DMS 273 (cell line): ENCODE results near the gene EXD3.
A peak's percentile ranks its signal among the peaks of the same experiment; 100 is the strongest.
"Not testable (repeated sequence)": the region's sequence is repeated elsewhere in the genome, so short reads cannot be mapped to it uniquely, and the experiment has no call there.

ENCODE experiments used
- DNase-seq: peaks from one replicate; lab custom pipeline; 2025; ENCODE audit not compliant: unreplicated experiment; lab: John Stamatoyannopoulos, UW

The EXD3 gene

DNA sequence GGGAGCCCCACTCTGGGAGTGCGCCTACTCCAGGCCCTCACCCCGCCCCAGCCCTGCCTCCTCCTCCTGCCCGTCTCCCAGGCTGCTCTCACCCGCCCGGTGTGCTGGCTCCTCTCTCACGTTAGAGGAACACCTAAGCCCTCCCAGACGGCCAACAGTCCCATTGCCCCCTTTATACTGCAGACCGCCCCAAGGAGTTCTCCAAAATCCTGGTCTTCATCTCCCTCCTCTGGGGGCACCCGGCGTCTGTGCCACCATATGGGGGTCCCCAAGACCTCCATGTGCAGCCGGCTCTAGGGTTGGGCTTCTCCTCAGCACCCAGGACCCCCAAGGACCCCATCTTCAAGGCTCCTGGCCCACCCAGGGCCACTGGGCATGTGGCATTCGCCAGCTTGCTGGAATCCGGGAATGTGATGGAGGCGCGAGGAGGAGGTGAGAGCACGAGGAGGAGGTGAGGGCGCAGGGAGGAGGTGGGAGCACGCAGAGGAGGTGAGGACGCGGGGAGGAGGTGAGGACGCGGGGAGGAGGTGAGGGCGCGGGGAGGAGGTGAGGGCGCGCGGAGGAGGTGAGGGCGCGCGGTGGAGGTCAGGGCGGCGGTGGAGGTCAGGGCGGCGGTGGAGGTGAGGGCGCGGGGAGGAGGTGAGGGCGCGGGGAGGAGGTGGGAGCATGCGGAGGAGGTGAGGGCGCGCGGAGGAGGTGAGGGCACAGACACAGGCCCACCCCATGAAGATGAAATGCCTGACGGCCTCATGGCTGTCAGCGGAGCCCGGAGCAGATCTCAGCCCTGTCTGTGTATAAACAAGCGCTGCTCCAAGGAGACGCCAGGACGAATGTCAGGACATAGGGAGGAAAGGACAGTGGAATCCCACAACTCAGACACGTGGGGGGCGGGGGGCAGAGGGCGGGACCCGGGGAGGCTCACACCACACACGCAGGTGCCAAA lies 41.2 kb downstream of the EXD3 start:
- no peak for DNase-seq

DNA sequence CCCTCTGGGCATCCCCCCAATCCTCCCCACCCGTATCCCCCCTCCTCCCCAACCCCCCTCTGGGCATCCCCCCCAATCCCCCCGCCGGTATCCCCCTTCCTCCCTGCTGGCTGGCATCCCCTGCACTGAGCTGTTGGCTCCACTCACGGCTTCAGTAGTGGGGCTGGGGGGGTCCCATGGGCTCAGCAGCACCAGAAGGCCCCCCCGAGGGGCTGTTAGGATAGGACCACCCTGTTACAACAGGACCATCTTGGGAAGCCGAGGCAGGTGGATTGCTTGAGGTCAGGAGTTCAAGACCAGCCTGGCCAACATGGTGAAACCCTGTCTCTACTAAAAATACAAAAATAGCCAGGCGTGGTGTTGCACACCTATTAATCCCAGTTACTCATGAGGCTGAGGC lies 42.4 kb downstream of the EXD3 start:
- DNase-seq = no peak

DNA sequence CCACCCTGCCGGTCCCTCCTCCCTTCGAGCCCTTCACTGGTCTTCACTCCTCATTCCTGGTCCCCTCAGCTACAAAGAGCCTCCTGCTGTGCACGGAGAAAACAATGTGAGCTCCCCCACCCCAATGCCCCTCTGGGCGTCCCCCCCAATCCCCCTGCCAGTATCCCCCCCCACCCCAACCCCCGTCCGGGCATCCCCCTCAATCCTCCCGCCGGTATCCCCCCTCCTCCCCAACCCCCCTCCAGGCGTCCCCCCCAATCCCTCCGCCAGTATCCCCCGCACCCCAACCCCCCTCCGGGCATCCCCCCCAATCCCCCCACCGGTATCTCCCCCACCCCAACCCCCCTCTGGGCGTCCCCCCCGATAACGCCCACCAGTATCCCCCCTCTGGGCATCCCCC lies 42.8 kb downstream of the EXD3 start:
- no peak for DNase-seq

DNA sequence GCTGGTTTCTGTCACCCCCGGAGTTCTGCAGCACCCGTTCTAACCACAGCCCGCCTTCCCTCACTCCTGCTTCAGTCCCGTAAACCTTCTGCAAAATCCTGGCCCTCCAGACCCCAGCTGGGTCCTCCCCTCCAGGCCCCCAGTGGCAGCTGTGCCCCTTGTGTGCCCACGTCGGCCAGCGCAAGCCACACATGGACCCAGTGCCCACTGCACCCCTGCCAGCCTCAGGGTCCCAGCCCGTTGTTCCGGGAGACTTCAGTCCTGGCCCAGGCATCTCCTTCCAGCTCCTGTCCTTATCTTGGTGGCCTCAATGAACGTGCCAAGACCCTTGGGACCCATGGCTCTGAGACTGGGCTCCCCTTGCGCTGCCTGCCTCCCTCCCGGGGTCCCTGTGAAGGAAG lies 43.2 kb downstream of the EXD3 start:
- DNase-seq = no peak

DNA sequence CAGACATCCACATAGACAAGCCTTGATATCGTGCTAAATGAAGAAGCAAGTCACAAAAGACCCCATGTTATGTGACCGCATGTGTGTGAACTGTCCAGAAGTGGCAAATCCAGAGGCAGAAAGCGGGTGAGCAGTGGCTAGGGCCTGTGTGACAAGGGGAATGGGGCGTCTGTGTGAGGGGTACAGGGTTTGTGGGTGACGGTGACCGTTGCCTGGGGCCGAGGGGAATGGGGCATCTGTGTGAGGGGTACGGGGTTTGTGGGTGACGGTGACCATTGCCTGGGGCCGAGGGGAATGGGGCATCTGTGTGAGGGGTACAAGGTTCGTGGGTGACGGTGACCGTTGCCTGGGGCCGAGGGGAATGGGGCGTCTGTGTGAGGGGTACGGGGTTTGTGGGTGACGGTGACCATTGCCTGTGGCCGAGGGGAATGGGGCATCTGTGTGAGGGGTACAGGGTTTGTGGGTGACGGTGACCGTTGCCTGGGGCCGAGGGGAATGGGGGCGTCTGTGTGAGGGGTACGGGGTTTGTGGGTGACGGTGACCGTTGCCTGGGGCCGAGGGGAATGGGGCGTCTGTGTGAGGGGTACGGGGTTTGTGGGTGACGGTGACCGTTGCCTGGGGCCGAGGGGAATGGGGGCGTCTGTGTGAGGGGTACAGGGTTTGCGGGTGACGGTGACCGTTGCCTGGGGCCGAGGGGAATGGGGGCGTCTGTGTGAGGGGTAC lies 44.1 kb downstream of the EXD3 start:
- not testable (repeated sequence) for DNase-seq

DNA sequence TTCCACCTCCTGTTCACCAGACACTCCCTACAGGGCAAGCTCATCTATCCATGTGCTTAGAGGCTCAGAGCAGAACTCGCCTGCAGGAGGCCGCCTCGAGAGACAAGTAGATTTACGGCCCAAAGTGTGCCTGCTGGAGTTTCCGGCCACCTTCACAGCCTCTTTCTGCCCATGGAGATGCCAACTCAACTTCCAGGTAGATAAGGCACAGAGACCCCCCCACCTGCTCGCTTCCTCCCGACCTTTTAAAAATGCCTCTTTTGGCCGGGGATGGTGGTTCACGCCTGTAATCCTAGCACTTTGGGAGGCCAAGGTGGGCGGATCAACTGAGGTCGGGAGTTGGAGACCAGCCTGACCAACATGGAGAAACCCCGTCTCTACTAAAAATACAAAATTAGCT lies 46.6 kb downstream of the EXD3 start:
- DNase-seq = no peak

DNA sequence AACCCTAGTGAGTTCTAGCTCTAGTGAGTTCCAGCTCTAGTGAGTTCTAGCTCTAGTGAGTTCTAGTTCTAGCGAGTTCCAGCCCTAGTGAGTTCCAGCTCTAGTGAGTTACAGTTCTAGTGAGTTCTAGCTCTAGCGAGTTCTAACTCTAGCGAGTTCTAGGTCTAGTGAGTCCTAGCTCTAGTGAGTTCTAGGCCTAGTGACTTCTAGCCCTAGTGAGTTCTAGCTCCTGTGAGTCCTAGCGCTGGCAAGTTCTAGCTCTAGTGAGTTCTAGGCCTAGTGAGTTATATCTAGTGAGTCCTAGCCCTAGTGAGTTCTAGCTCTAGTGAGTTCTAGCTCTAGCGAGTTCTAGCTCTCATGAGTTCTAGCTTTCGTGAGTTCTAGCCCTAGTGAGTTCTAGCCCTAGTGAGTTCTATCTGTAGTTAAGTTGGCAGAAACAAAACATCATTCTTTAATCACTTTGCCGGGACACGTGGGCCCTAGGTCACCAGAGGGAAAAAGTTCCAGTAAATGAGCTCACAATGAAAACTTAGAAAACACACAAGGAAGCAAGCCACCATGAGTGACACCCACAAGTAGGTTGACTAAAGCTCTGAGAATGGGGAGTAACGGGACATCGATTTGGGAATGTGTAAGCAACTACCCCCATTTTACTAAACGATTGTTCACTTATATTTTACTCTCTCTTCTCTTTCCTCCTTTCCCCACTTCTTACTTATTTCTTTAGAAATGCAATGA lies 47.5 kb downstream of the EXD3 start:
- DNase-seq = no peak

DNA sequence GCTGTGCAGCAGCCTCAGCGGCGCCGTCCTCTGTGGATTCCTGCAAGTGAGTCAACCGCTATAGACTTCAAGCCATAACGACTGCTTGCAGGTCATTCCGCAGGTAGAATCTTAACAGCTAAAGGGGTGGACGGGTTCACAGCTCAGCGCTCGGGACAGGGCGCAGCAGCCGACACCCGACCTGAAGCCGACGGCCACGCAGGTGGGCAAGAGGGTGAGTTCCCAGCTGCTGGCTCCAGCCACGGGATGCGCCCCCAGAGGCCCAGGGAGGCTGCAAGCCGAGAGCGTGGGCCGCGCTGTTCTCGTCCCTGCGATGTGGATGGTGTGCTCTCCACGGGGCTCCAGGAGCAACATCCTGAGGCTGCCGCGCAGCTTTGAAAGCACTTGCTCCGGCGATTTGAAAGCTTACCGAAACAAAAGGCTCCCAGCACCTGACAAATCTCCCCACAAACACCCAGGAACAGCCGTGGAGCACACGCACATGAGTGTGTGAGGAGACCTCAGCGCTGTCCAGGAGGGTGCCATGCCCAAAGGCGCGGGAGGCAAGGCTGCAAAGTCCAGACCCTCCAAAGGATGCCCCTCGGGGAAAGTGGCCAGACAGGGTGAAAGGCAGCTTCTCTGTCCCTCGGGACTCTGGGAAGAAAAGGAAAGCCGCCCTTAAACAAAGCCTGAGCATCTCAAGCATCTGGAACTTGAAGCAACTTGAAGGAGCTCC lies 48.7 kb downstream of the EXD3 start:
- DNase-seq = no peak

DNA sequence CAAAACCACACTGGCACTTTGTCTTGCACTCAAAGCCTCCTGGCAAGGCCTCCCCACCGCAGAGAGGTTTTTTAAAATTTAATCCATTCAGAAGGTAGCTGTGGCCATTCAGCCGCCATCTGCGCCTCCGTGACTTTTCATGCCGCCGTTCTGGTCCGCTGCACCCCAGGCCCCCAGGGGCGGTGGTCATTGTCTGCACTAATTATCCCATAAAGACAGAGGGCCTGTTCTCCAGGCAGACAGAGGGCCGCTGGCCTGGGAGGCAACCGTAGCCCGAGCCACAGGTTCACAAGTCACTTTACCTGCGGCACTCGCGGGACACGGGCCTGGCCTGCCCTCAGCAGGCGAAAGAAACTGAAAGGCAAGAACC lies 49.4 kb downstream of the EXD3 start:
- DNase-seq = no peak

DNA sequence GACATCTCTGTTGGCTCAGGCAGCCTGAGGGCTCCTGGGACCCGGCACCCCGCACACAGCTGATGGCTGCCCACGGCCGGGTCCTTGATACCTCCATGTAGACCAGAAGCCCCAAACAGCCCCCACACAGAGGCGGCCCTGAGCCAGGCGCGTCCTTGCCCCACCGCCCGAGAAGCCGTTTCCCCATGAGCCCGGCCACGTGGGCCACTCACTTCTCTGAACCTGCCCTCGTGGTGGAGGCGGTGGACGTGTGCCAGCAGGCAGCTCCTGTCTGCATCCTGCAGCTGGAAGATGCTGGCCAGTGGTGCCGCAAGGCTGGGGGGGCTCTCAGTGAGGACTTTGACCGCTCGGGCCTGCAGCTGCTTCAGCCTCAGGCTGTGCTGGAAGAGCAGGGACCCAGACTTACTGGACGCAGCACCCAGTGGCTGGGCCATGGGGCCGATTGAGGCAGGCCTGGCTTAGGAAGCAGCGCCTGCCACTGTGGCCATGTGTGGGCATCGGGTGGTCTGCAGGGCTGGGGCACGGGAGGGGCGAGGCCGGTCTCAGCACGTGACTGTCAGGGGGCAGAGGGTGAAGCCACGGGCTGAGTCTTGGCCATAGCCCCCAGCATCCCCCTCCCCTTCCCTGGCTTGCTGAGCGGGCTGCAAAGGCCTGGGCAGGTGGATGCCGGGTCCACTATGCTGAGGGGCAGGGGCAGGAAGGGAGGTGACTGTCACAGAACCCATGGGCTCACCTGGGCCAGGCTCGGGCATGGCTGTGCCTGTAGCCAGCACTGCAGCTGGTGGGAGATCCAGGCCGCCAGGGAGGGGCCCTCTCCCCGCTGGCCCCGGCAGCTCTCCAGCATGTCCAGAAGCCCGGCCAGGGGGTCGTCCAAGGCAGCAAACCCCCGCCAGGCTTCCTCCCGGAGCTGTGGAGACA lies 50.0 kb downstream of the EXD3 start:
- DNase-seq = no peak

DNA sequence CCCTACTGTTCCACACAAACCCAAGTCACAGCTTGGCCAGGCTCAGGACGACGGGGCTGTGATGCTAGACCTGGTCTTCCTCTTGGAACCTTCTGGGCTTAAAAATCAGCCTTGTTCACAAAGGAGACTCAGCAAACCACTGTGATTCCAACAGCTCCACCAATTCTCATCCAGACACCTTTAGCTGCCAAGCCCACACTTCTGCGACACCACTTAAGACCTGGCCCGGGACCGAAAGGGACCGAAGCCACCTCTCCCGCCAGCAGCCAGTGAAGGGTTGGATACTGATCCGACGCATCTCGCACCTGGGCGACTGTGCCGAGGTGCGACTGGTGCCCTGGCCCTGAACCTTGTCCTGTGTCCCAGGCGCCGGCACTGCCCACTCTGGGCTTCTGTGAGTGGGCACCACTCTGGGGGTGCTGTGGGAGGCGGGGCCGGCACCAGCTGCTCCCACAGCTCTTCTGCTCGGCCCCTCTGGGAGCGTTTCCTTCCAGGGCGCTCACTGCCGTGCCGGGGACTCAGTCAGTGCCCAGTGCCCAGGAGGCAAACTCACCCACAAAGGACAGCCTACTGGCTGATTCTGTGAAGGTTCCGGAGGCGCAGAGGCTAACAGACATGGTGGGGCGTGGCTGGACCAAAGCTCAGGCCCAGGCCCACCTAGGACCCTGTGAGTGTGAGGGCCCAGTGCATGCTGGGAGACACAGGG lies 50.9 kb downstream of the EXD3 start:
- no peak for DNase-seq

DNA sequence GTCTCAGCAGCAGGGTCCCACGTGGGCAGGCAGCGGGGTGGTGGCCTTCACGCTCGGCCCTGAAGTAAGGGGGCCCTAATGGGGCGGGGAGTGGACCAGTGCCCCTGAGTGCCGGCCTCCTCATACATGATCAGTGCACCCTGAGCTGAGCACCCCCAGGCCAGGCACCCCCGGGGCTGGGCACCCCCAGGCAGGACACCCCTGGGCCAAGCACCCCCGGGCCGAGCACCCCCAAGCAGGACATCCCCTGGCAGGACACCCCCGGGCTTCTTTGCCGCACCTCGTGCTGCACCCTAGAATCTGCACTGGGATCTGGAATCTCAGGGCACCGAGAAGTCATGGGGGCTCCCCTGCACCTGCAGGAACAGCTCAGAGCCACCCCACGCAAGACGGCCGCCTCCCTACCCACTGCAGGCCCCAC lies 51.4 kb downstream of the EXD3 start:
- no peak for DNase-seq

DNA sequence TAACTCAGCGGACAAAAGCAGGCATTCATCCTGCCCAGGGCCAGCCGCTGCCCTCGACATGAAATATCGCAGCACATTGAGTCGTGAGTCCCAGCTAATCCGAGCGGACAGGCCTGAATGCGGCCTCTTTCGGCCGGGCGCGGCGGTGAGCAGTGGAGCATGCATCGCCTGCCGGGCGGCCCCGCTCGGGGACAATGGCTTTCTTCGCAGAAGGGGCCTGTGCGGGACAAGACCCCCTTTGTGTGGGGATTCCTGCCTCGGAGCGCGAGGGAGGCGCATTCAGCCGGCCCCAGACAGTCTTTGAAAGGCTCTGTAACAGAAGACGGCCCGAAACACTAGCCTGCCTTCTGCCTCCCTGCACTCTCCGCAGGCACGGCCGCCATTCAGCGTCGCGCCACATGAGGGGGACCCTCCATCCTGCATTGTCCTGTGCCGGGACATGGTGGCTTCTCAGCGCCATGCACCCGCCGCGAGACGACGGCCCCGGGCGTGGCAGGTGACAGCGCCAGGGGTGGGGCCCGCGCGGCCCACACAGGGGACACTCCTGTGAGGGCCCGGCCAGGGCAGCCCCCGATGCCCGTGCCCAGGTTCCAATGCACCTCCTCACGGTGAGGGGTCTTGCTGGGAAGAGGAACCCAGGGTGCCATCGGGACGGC lies 52.0 kb downstream of the EXD3 start:
- no peak for DNase-seq

DNA sequence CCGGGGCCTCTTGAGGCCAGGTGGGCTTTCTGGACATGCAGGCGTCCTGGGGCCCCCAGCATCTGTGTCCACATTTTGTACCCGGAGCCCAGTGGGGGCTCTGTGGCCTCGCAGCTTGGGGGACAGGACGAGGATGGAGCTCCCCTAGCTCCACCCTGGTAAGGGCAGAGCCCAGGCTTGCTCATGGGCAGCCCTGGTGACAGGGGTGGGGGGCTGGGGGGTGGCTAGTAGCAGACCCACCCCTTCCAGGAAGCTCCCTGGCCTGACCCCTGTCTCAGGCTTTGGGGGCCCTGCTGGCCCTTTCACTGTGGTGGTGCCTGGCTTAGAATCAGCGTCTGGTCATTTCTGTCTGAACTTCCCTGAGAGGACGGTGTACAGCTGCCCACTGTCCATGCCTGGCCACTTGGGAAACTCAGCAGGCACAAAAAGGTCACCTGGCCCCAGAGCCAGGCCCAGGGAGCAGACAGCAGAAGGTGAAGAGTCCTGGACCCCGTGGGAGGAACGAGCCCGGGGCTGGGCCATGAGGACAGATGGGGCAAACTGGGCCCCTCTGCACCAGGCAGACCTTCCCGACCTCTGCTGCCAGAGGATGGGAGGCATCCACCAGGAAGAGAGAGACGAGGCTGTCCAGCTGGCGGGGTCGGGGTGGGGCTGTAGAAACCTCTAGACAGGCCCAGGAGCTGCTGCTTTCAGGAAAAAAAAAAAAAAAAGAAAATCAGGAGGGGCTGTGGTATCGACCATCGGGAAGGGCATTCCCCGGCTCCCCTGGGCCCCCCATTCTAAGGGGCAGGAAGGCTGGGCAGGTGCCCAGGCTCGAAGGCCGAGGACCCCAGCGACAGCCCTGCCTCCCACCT lies 52.8 kb downstream of the EXD3 start:
- peak; percentile 59 for DNase-seq

DNA sequence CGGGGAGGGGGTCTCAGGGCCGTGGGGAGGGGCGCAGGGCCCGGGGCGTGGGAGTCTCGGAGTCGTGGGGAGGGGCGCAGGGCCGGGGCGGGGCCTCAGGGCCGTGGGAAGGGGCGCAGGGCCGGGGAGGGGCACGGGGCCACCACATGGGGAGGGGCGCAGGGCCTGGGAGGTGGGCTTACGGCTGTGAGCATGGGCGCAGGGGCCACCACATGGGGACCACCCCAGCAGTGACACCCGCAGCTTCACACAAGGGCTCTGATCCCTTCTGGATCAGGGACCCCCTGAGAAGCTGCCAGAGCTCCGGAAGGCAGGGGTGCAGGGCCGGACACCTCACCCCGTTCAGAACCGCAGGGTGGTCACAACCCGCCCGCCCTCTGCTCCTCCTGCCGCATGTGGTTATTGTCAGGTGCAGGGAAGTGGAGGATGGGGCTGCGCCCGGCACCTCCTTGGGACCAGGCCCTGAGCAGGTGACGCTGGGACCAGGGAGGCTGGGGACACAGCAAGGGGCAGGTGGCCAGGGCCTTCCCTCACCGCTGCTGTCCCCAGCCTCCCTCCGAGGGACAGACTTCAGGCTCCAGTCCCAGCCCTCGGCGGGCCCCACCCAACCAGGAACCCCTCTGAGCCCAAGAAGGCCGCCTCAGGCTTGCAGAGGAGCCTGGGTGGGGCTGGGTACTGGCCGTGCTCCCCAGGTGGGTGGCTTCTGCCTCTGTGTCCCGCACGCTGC lies 53.7 kb downstream of the EXD3 start:
- no peak for DNase-seq

DNA sequence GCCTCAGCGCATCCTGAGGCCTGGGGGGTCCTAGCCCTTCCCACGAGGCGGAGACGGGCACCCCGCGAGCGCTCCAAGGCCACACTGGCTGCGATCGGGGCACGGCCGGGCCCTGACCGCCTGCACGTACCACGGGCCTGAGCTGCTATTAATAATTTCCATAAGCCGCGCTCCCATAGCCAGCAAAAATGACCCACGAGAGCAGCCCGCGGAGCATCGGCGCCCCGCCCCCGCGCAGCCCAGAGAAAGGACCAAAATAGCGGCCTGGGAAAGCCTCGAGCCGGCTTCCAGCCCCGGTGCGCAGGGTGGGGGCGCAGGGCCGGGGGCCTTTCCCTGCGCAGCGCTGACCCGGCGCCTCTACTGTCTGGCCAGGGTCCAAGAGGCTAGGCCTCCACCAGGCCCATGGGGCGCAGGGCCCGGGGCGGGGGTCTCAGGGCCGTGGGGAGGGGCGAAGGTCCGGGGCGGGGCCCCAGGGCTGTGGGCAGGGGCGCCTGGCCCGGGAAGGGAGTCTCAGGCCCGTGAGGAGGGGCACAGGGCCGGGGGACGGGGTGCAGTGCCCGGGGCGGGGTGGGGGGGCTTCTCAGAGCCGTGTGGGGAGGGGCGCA lies 54.4 kb downstream of the EXD3 start:
- no peak for DNase-seq
